ENCODE results near the gene METTL16. TPM values are rescaled to one million over a fixed set of nuclear protein-coding genes. Genes with fewer than 3 reads are reported as not detected.
"Not testable (repeated sequence)": the region's sequence is repeated elsewhere in the genome, so short reads cannot be mapped to it uniquely, and the experiment has no call there.

METTL16 gene
- total RNA-seq, 1 donor from 2014 or later, result 32.0 TPM

- TF ChIP-seq, protein P1, sequence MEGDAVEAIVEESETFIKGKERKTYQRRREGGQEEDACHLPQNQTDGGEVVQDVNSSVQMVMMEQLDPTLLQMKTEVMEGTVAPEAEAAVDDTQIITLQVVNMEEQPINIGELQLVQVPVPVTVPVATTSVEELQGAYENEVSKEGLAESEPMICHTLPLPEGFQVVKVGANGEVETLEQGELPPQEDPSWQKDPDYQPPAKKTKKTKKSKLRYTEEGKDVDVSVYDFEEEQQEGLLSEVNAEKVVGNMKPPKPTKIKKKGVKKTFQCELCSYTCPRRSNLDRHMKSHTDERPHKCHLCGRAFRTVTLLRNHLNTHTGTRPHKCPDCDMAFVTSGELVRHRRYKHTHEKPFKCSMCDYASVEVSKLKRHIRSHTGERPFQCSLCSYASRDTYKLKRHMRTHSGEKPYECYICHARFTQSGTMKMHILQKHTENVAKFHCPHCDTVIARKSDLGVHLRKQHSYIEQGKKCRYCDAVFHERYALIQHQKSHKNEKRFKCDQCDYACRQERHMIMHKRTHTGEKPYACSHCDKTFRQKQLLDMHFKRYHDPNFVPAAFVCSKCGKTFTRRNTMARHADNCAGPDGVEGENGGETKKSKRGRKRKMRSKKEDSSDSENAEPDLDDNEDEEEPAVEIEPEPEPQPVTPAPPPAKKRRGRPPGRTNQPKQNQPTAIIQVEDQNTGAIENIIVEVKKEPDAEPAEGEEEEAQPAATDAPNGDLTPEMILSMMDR (IDR thresholded peaks at IDR 0.05), result no peak
- DNase-seq (no peak), ATAC-seq (no peak)
- H3K27me3 ChIP-seq (ENCODE audit: low read depth), result no peaks in the 10 kb centered on the region
- H3K9me3 ChIP-seq, result no peaks in the 10 kb centered on the region
- no peak overlapping the region for H3K4me3 ChIP-seq
- no peaks in the 10 kb centered on the region for H3K4me1 ChIP-seq
- intact Hi-C loops (cut with DNase I), result no loop called here
- H3K27ac ChIP-seq, result no peak overlapping the region
- peaks cover 8% of the 10 kb centered on the region for H3K36me3 ChIP-seq
Observed at GRCh38 chr17:2445638-2446037, 66.0 kb downstream of the METTL16 start.

DNA sequence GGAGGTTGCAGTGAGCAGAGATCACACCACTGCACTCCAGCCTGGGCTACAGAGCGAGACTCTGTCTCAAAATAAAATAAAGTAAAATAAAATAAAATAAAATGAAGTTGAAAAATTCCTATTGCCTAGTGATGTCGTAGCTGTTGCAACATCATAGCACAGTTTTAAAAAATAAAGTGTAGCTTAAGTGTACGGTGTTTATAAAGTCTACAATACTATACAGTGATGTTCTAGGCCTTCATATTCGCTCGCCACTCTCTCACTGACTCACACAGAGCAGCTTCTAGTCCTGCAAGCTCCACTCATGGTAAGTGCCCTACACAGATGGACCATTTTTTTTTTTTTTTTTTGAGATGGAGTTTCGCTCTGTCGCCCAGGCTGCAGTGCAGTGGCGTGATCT is 67.3 kb downstream of the METTL16 start:
- TF ChIP-seq, protein P1 (IDR thresholded peaks at IDR 0.05), result no peak
- Histone ChIP-seq H3K36me3 (peaks cover 13% of the 10 kb centered on the region), H3K4me1 (peaks cover under 1% of the 10 kb centered on the region), H3K4me3 (no peak overlapping the region), H3K27ac (no peak overlapping the region), H3K27me3 (ENCODE audit: low read depth) (no peaks in the 10 kb centered on the region), H3K9me3 (no peaks in the 10 kb centered on the region)
- intact Hi-C loops (cut with DNase I), result no loop called here
- ATAC-seq, result no peak
- no peak for DNase-seq

DNA sequence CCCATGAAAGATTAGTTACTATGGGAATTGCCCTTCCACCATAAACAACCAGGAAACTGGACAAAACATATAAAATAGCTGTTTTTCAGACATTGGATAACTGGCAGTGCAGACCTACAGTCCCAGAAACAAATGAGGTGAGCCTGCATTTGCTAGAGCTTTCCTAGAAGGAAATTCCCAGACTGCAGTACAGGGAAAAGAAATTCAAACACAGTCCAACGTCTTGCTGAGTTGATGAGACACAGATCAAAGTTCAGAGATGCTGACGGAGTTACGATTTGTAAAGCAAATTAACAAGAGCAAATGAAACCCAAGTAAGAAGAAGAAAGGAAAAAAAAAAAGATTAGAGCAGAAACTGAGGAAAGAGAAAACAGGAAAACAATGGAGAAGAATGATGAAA is 69.5 kb downstream of the METTL16 start:
- Histone ChIP-seq H3K4me1 (peaks cover 4% of the 10 kb centered on the region), H3K27me3 (ENCODE audit: low read depth) (no peaks in the 10 kb centered on the region), H3K4me3 (no peak overlapping the region), H3K27ac (no peak overlapping the region), H3K36me3 (peaks cover 35% of the 10 kb centered on the region), H3K9me3 (no peaks in the 10 kb centered on the region)
- DNase-seq (no peak), ATAC-seq (no peak)
- intact Hi-C loops (cut with DNase I), result no loop called here
- TF ChIP-seq, protein P1 (IDR thresholded peaks at IDR 0.05), result no peak

DNA sequence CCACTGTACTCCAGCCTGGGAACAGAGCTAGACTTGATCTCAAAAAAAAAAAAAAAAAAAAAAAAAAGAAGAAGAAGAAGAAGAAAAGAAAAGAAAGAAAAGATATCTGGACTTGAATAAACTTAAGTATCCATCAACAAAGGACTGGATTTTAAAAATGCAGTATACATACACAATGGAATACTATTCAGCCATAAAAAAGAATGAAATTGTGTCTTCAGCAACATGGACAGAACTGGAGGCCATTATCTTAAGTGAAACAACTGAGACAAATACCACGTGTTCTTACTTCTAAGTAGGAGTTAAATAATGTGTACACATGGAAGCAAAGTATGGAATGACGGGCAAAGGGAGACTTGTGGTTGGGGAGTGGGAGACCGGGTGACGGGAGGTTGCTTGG is 70.8 kb downstream of the METTL16 start:
- TF ChIP-seq, protein P1 (IDR thresholded peaks at IDR 0.05), result no peak
- H3K36me3 ChIP-seq, result peaks cover 48% of the 10 kb centered on the region
- peaks cover 4% of the 10 kb centered on the region for H3K4me1 ChIP-seq
- H3K27ac ChIP-seq, result no peak overlapping the region
- H3K9me3 ChIP-seq, result no peaks in the 10 kb centered on the region
- no peak overlapping the region for H3K4me3 ChIP-seq
- ATAC-seq (no peak), DNase-seq (no peak)
- H3K27me3 ChIP-seq (ENCODE audit: low read depth), result no peaks in the 10 kb centered on the region
- intact Hi-C loops (cut with DNase I), result no loop called here

DNA sequence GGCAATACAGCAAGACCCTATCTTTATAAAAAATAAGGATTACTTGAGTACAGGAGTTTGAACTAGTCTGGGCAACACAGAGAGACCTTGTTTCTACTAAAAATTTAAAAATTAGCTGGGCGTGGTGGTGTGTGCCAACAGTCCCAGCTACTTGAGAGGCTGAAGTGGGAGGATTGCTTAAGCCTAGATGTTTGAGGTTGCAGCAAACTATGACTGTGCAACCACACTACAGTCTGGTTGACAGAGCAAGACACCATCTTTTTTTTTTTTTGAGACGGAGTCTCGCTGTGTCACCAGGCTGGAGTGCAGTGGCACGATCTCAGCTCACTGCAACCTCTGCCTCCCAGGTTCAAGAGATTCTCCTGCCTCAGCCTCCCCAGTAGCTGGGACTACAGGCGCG is 71.7 kb downstream of the METTL16 start:
- H3K9me3 ChIP-seq; H3K27me3 ChIP-seq (ENCODE audit: low read depth); H3K4me3 ChIP-seq; H3K4me1 ChIP-seq; intact Hi-C loops (cut with DNase I); DNase-seq: not testable (repeated sequence)
- peaks cover 52% of the 10 kb centered on the region for H3K36me3 ChIP-seq
- peak overlapping the region; percentile 10 for H3K27ac ChIP-seq
- ATAC-seq, result peak; percentile 89 to 92

DNA sequence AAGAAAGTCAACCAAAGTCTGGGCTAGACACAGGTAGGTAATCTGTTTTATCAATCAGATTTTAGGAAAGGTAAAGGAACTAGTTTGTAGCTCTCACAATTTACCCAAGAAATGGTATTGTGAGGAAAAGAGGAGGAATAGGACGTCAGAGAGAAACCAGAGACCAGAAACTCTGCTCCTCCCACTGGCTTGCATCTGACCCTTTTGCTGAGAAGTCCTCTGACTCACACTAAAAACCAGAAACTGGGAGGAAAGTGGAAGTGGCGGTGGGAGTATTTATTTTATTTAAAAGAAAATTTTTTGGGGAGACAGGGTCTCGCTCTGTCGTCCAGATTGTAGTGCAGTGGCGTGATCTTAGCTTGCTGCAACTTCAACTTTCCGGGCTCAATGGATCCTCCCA is 72.9 kb downstream of the METTL16 start:
- H3K4me1 ChIP-seq, result peaks cover 4% of the 10 kb centered on the region
- no peak overlapping the region for H3K4me3 ChIP-seq
- no peaks in the 10 kb centered on the region for H3K9me3 ChIP-seq
- no peak for DNase-seq
- ATAC-seq, result peak; percentile 54 to 65
- peaks cover 60% of the 10 kb centered on the region for H3K36me3 ChIP-seq
- intact Hi-C loops (cut with DNase I), result no loop called here
- H3K27me3 ChIP-seq (ENCODE audit: low read depth), result no peaks in the 10 kb centered on the region
- H3K27ac ChIP-seq, result peak overlapping the region; percentile 13
- TF ChIP-seq, protein P1 (IDR thresholded peaks at IDR 0.05), result no peak
